IPS DF 6.9 (cell line): ENCODE data around the gene UPB1.
A peak's percentile ranks its signal among the peaks of the same experiment; 100 is the strongest.
"Not testable (repeated sequence)": the region's sequence is repeated elsewhere in the genome, so short reads cannot be mapped to it uniquely, and the experiment has no call there.

ENCODE experiments used
- DNase-seq: peaks from one replicate; pipeline ENCODE4 v3.0.0-alpha.2; 2013; ENCODE audit warnings: low read depth, low spot score
- H3K27ac ChIP-seq: one replicate; pipeline ENCODE4 v1.5.1; 2013; ENCODE audit warnings: low read length, control low read depth
- H3K27me3 ChIP-seq: 2 replicates; pipeline ENCODE4 v1.6.1; 2013; ENCODE audit warnings: mild to moderate bottlenecking, low read length; ENCODE audit not compliant: control insufficient read depth, insufficient read depth
- H3K36me3 ChIP-seq: 2 replicates; pipeline ENCODE4 v1.6.1; 2013; ENCODE audit warnings: low read length; ENCODE audit not compliant: control insufficient read depth, insufficient read depth
- H3K4me1 ChIP-seq: 2 replicates; pipeline ENCODE4 v1.6.1; 2013; ENCODE audit warnings: low read length; ENCODE audit not compliant: control insufficient read depth, insufficient read depth
- H3K4me3 ChIP-seq: 2 replicates; pipeline ENCODE4 v1.5.1; 2013; ENCODE audit warnings: mild to moderate bottlenecking, low read length
- H3K9me3 ChIP-seq: 2 replicates; pipeline ENCODE4 v1.6.1; 2013; ENCODE audit warnings: low read length, inconsistent platforms; ENCODE audit not compliant: control insufficient read depth, insufficient read depth
- WGBS: extraction: QIAGEN DNeasy Blood & Tissue Kit; methylation state at CpG from one replicate; pipeline ENCODE4 v1.1.7; 2013; ENCODE audit warnings: mixed read lengths, missing lambda C conversion rate; ENCODE audit not compliant: insufficient read length, insufficient coverage; 5-methylcytosine and 5-hydroxymethylcytosine counted together

The UPB1 gene

GRCh38 chr22:24543679-24544243, 48.6 kb downstream of the UPB1 start:
- no peaks in the 10 kb centered on the region for H3K27me3 ChIP-seq
- no peaks in the 10 kb centered on the region for H3K4me1 ChIP-seq
- no peak for DNase-seq
- H3K27ac ChIP-seq: no peak overlapping the region
- no peak overlapping the region for H3K4me3 ChIP-seq
- no CpG with 5 or more reads among the region's 11 CpGs for WGBS
- H3K36me3 ChIP-seq: peaks cover 37% of the 10 kb centered on the region
- H3K9me3 ChIP-seq: no peaks in the 10 kb centered on the region

GRCh38 chr22:24548812-24549211, 53.7 kb downstream of the UPB1 start:
- no peaks in the 10 kb centered on the region for H3K27me3 ChIP-seq
- H3K4me3 ChIP-seq: no peak overlapping the region
- no CpG with 5 or more reads among the region's 4 CpGs for WGBS
- peaks cover 20% of the 10 kb centered on the region for H3K36me3 ChIP-seq
- H3K27ac ChIP-seq: no peak overlapping the region
- no peaks in the 10 kb centered on the region for H3K9me3 ChIP-seq
- no peak for DNase-seq
- H3K4me1 ChIP-seq: no peaks in the 10 kb centered on the region

- no peak for DNase-seq
- peaks cover 18% of the 10 kb centered on the region for H3K36me3 ChIP-seq
- WGBS: no CpG with 5 or more reads among the region's 8 CpGs
- H3K9me3 ChIP-seq: no peaks in the 10 kb centered on the region
- no peak overlapping the region for H3K4me3 ChIP-seq
- no peaks in the 10 kb centered on the region for H3K4me1 ChIP-seq
- no peaks in the 10 kb centered on the region for H3K27me3 ChIP-seq
- H3K27ac ChIP-seq: no peak overlapping the region
These were observed 55.1 kb downstream of the UPB1 start for GRCh38 chr22:24550028-24550901.

DNA sequence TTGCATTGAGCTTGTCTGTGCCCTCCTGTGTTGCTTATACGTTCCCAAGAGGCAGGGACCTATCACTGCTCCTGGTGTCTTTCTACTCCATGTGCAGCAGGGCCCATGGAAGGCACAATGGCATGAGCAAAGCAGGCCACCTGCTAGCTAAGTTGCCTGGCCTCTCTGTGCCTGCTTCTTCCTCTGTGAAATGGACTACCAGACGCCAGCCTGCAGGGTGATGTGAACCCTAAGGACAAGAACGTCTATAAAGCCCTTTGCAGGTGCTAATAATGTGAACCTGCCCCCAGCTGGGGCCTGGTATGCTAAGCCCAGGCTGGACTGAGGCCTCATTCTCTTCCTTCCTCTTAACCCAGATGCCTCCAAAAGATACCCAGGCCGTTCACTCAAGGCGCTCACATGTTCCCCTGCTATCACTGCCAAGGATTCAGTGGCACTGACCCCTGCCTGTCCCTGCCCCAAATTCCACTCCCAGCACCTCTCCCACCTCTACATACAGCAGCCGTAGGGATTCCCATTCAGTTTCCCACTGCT, 55.8 kb downstream of the UPB1 start:
- no peak overlapping the region for H3K27ac ChIP-seq
- no peaks in the 10 kb centered on the region for H3K9me3 ChIP-seq
- no peak for DNase-seq
- no peaks in the 10 kb centered on the region for H3K27me3 ChIP-seq
- no peaks in the 10 kb centered on the region for H3K4me1 ChIP-seq
- WGBS: no CpG with 5 or more reads among the region's 6 CpGs
- no peak overlapping the region for H3K4me3 ChIP-seq
- peaks cover 18% of the 10 kb centered on the region for H3K36me3 ChIP-seq

DNA sequence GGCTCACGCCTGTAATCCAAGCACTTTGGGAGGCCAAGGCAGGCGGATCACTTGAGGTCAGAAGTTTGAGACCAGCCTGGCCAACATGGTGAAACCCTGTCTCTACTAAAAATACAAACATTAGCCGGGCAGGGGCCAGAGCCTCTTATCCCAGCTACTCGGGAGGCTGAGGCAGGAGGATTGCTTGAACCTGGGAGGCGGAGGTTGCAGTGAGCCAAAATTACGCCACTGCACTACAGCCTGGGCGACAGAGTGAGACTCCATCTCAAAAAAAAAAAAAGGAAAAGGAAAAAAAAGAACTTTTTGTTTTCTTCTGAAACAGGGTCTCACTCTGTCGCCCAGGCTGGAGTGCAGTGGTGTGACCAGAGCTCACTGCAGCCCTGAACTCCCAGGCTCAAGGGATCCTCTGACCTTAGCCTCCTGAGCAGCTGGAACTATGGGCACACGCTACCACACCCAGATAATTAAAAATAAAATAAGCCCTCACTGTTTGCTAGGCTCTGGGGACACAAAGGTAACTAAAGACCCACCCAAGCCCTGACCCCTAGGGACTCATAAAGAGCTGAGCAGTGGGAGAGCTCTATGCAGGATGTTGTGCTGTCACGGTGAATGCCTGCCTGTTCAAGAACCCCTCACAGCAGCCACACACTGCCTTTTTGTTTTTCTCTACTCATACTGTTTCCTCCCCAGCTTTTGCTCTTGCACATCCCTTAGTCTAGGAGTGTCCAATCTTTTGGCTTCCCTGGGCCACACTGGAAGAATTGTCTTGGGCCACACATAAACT, 57.6 kb downstream of the UPB1 start:
- H3K9me3 ChIP-seq, H3K27me3 ChIP-seq, DNase-seq, H3K27ac ChIP-seq, H3K4me1 ChIP-seq, H3K4me3 ChIP-seq, H3K36me3 ChIP-seq: not testable (repeated sequence)
- no CpG with 5 or more reads among the region's 10 CpGs for WGBS

GRCh38 chr22:24553597-24554312, 58.6 kb downstream of the UPB1 start:
- no peak for DNase-seq
- no peaks in the 10 kb centered on the region for H3K9me3 ChIP-seq
- H3K27me3 ChIP-seq: no peaks in the 10 kb centered on the region
- H3K4me1 ChIP-seq: no peaks in the 10 kb centered on the region
- H3K27ac ChIP-seq: no peak overlapping the region
- H3K36me3 ChIP-seq: peaks cover 5% of the 10 kb centered on the region
- WGBS: no CpG with 5 or more reads among the region's 12 CpGs
- peak overlapping the region; percentile 94; the same call in 1 of the 2 replicates for H3K4me3 ChIP-seq

DNA sequence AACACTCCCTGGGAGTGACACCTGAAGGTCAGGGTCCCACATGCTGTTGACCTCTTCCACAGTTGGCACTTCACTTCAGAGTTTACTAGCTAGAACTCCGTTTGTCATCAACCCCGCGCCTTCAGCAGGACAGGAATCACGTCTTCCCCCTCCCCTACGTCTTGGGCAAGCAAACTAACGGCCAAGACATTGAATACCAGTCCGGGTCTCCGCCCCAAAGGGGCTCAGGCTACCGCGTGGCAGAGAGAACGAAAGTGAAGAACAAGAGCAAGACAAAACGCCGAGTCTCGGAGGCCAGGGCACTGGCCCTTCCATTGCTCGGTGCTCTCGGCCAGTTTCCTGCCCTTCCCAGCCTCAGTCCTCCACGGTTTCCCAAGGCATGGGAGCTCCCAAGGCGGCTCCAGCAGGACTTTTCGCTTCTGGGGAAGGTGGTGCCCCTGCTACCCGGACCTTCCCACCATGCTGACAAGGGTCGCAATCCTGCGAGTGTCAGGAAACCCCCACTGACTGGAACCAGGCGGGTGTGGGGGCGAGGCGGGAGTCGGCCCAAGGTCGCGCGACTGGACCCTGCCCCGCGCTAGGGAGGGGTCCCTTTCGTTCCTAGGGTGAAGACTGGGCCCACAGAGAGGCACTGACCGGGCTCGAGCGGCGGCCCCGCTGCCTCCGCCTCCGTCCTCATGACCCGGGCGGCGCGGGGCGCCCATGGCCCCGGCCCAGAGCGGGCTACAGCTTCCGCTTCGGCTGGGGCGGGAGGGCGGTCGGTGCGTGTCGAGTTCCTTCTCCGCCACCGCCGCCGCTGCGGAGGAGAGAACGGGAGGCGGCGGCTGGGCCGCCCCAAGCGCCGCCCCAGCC, 59.4 kb downstream of the UPB1 start, which contains the start of gene GUCD1:
Gene GUCD1 (minus strand): TSS at position 826 of the 852 bp plus-strand sequence. CDS start 147 bp downstream, at position 679.
- no peaks in the 10 kb centered on the region for H3K4me1 ChIP-seq

DNA sequence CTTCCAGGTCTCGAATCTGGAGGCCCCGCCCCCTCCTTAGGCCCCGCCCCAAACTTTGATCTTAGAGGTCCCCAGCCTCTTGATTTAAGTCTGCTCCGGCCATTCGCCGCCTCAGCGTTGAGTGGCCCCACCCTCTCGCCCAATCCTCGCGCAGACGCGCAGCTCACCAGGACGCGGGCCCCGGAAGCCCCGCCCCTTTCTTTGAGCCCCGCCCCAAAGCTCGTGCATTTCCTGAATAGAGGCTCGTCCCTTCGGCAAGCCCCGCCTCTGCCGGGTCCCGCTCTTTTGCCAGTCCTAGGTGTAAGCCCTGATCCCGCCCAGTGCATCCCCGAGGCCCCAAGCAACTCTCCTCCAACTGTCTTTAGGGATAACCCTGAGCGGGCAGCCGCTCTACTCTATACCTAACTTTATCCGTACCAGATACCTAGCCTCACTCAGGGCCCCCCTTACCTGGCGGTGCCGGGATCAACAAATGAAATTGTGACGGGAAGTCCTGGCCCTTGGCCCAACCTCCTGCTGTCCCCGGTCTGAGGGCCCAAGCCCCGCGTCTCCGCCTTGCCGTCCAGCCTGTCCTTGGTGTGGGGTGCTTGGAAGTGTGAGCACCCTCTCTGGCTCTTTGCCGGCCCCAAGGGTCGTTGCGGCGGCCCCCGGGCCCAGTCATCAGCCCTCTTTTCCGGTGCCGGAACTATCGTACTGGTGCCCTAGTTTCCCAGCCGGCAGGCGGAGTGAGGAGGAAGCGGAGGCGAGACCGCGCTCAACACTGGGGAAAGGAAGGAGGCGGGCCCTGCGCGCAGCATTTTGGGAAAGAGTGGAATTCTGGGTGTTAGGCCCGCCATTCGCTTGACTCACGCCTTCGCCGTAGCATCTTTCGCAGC, 60.3 kb downstream of the UPB1 start, which contains the start of gene SNRPD3:
Gene SNRPD3 (plus strand): TSS at position 835 of the 875 bp plus-strand sequence. CDS start 1,676 bp downstream, outside the sequence.
- Histone ChIP-seq H3K4me3 (peak within 1 kb of the TSS; percentile 94), H3K4me1 (no peaks in the 10 kb centered on the region), H3K27me3 (no peaks in the 10 kb centered on the region), H3K27ac (no peak within 1 kb of the TSS), H3K9me3 (no peaks in the 10 kb centered on the region), H3K36me3 (peaks cover 13% of the 10 kb centered on the region; the same call in 1 of the 2 replicates)
- DNase-seq: peak; percentile 87
- no CpG with 5 or more reads among the region's 59 CpGs for WGBS

More for the DNA sequence above, 59.4 kb downstream of the UPB1 start, which contains the start of gene GUCD1:
- H3K27ac ChIP-seq: no peak within 1 kb of the TSS
- WGBS: no CpG with 5 or more reads among the region's 64 CpGs
- H3K36me3 ChIP-seq: peaks cover 12% of the 10 kb centered on the region; the same call in 1 of the 2 replicates
- DNase-seq: no peak
- H3K9me3 ChIP-seq: no peaks in the 10 kb centered on the region
- H3K27me3 ChIP-seq: no peaks in the 10 kb centered on the region
- peak within 1 kb of the TSS; percentile 94 for H3K4me3 ChIP-seq
